Measurements from ENCODE around the gene MARVELD1.
A peak's percentile ranks its signal among the peaks of the same experiment; 100 is the strongest.

MARVELD1 gene

GRCh38 chr10:97713826-97714400 is 383 bp downstream of the MARVELD1 start:
- WGBS, 2 experiments (ENCODE audit: insufficient coverage in 2 of 2) = 0 to 1% methylated on average over 36 to 63 of the region's 69 CpGs
- H3K27ac ChIP-seq (ENCODE audit: low read depth, low read length, severe bottlenecking) = peak overlapping the region; percentile 83
- peak overlapping the region; percentile 74 for H3K4me3 ChIP-seq (ENCODE audit: extremely low read depth, insufficient read depth, low read length, poor library complexity, severe bottlenecking)
- H3K4me1 ChIP-seq (ENCODE audit: control insufficient read depth, insufficient read depth, low read length, poor library complexity, severe bottlenecking) = peaks cover 29% of the 10 kb centered on the region
- H3K9me3 ChIP-seq (ENCODE audit: control insufficient read depth, low read length) = no peaks in the 10 kb centered on the region
- H3K36me3 ChIP-seq (ENCODE audit: control insufficient read depth, insufficient read depth, low read length) = peaks cover 31% of the 10 kb centered on the region

GRCh38 chr10:97714401-97715258 is 1.1 kb downstream of the MARVELD1 start:
- no peaks in the 10 kb centered on the region for H3K9me3 ChIP-seq (ENCODE audit: control insufficient read depth, low read length)
- WGBS, 2 experiments (ENCODE audit: insufficient coverage in 2 of 2) = 0 to 1% methylated on average over 45 to 58 of the region's 74 CpGs
- peaks cover 34% of the 10 kb centered on the region for H3K4me1 ChIP-seq (ENCODE audit: control insufficient read depth, insufficient read depth, low read length, poor library complexity, severe bottlenecking)
- H3K27ac ChIP-seq (ENCODE audit: low read depth, low read length, severe bottlenecking) = peak overlapping the region; percentile 83
- peak overlapping the region; percentile 74 for H3K4me3 ChIP-seq (ENCODE audit: extremely low read depth, insufficient read depth, low read length, poor library complexity, severe bottlenecking)
- peaks cover 36% of the 10 kb centered on the region for H3K36me3 ChIP-seq (ENCODE audit: control insufficient read depth, insufficient read depth, low read length)

GRCh38 chr10:97715259-97715874 is 1.8 kb downstream of the MARVELD1 start:
- 20 to 35% methylated on average over 4 to 7 of the region's 8 CpGs for WGBS, 2 experiments (ENCODE audit: insufficient coverage in 2 of 2)
- Histone ChIP-seq H3K4me1 (ENCODE audit: control insufficient read depth, insufficient read depth, low read length, poor library complexity, severe bottlenecking) (peaks cover 29% of the 10 kb centered on the region), H3K9me3 (ENCODE audit: control insufficient read depth, low read length) (no peaks in the 10 kb centered on the region), H3K36me3 (ENCODE audit: control insufficient read depth, insufficient read depth, low read length) (peaks cover 36% of the 10 kb centered on the region), H3K4me3 (ENCODE audit: extremely low read depth, insufficient read depth, low read length, poor library complexity, severe bottlenecking) (peak overlapping the region; percentile 74), H3K27ac (ENCODE audit: low read depth, low read length, severe bottlenecking) (peak overlapping the region; percentile 83)

- Histone ChIP-seq H3K9me3 (ENCODE audit: control insufficient read depth, low read length) (no peaks in the 10 kb centered on the region), H3K27ac (ENCODE audit: low read depth, low read length, severe bottlenecking) (peak overlapping the region; percentile 74), H3K4me1 (ENCODE audit: control insufficient read depth, insufficient read depth, low read length, poor library complexity, severe bottlenecking) (peaks cover 29% of the 10 kb centered on the region), H3K4me3 (ENCODE audit: extremely low read depth, insufficient read depth, low read length, poor library complexity, severe bottlenecking) (no peak overlapping the region), H3K36me3 (ENCODE audit: control insufficient read depth, insufficient read depth, low read length) (peaks cover 40% of the 10 kb centered on the region)
- 92 to 99% methylated on average over 6 to 7 of the region's 7 CpGs for WGBS, 2 experiments (ENCODE audit: insufficient coverage in 2 of 2)
Measured at GRCh38 chr10:97717627-97718026, 4.1 kb downstream of the MARVELD1 start.

- peaks cover 24% of the 10 kb centered on the region for H3K4me1 ChIP-seq (ENCODE audit: control insufficient read depth, insufficient read depth, low read length, poor library complexity, severe bottlenecking)
- 94 to 95% methylated on average over 4 to 5 of the region's 6 CpGs for WGBS, 2 experiments (ENCODE audit: insufficient coverage in 2 of 2)
- H3K36me3 ChIP-seq (ENCODE audit: control insufficient read depth, insufficient read depth, low read length) = peaks cover 40% of the 10 kb centered on the region
- no peaks in the 10 kb centered on the region for H3K9me3 ChIP-seq (ENCODE audit: control insufficient read depth, low read length)
- no peak overlapping the region for H3K4me3 ChIP-seq (ENCODE audit: extremely low read depth, insufficient read depth, low read length, poor library complexity, severe bottlenecking)
- H3K27ac ChIP-seq (ENCODE audit: low read depth, low read length, severe bottlenecking) = peak overlapping the region; percentile 74
Measured at GRCh38 chr10:97718178-97718577, 4.6 kb downstream of the MARVELD1 start.

GRCh38 chr10:97718659-97719142 is 5.2 kb downstream of the MARVELD1 start:
- no peaks in the 10 kb centered on the region for H3K9me3 ChIP-seq (ENCODE audit: control insufficient read depth, low read length)
- H3K36me3 ChIP-seq (ENCODE audit: control insufficient read depth, insufficient read depth, low read length) = peaks cover 40% of the 10 kb centered on the region
- no peak overlapping the region for H3K4me3 ChIP-seq (ENCODE audit: extremely low read depth, insufficient read depth, low read length, poor library complexity, severe bottlenecking)
- WGBS, 2 experiments (ENCODE audit: insufficient coverage in 2 of 2) = 86 to 91% methylated on average over 3 of the region's 8 CpGs
- peaks cover 22% of the 10 kb centered on the region for H3K4me1 ChIP-seq (ENCODE audit: control insufficient read depth, insufficient read depth, low read length, poor library complexity, severe bottlenecking)
- peak overlapping the region; percentile 74 for H3K27ac ChIP-seq (ENCODE audit: low read depth, low read length, severe bottlenecking)

GRCh38 chr10:97719602-97720001 is 6.1 kb downstream of the MARVELD1 start:
- H3K9me3 ChIP-seq (ENCODE audit: control insufficient read depth, low read length) = no peaks in the 10 kb centered on the region
- peaks cover 40% of the 10 kb centered on the region for H3K36me3 ChIP-seq (ENCODE audit: control insufficient read depth, insufficient read depth, low read length)
- 88 to 100% methylated on average over 1 of the region's 2 CpGs for WGBS, 2 experiments (ENCODE audit: insufficient coverage in 2 of 2)
- no peak overlapping the region for H3K4me3 ChIP-seq (ENCODE audit: extremely low read depth, insufficient read depth, low read length, poor library complexity, severe bottlenecking)
- H3K27ac ChIP-seq (ENCODE audit: low read depth, low read length, severe bottlenecking) = no peak overlapping the region
- H3K4me1 ChIP-seq (ENCODE audit: control insufficient read depth, insufficient read depth, low read length, poor library complexity, severe bottlenecking) = peaks cover 22% of the 10 kb centered on the region

GRCh38 chr10:97721871-97722780 is 8.6 kb downstream of the MARVELD1 start:
- Histone ChIP-seq H3K36me3 (ENCODE audit: control insufficient read depth, insufficient read depth, low read length) (peaks cover 27% of the 10 kb centered on the region), H3K9me3 (ENCODE audit: control insufficient read depth, low read length) (no peaks in the 10 kb centered on the region), H3K27ac (ENCODE audit: low read depth, low read length, severe bottlenecking) (no peak overlapping the region), H3K4me1 (ENCODE audit: control insufficient read depth, insufficient read depth, low read length, poor library complexity, severe bottlenecking) (peaks cover 11% of the 10 kb centered on the region), H3K4me3 (ENCODE audit: extremely low read depth, insufficient read depth, low read length, poor library complexity, severe bottlenecking) (no peak overlapping the region)
- 98 to 100% methylated on average over 5 to 8 of the region's 12 CpGs for WGBS, 2 experiments (ENCODE audit: insufficient coverage in 2 of 2)

GRCh38 chr10:97723001-97723400 is 9.5 kb downstream of the MARVELD1 start:
- Histone ChIP-seq H3K4me3 (ENCODE audit: extremely low read depth, insufficient read depth, low read length, poor library complexity, severe bottlenecking) (no peak overlapping the region), H3K4me1 (ENCODE audit: control insufficient read depth, insufficient read depth, low read length, poor library complexity, severe bottlenecking) (peaks cover 11% of the 10 kb centered on the region), H3K9me3 (ENCODE audit: control insufficient read depth, low read length) (no peaks in the 10 kb centered on the region), H3K36me3 (ENCODE audit: control insufficient read depth, insufficient read depth, low read length) (peaks cover 18% of the 10 kb centered on the region), H3K27ac (ENCODE audit: low read depth, low read length, severe bottlenecking) (no peak overlapping the region)
- WGBS, 2 experiments (ENCODE audit: insufficient coverage in 2 of 2) = 92 to 100% methylated on average over 2 to 3 of the region's 3 CpGs

- 50 to 89% methylated on average over 2 to 3 of the region's 5 CpGs for WGBS, 2 experiments (ENCODE audit: insufficient coverage in 2 of 2)
- no peak overlapping the region for H3K4me3 ChIP-seq (ENCODE audit: extremely low read depth, insufficient read depth, low read length, poor library complexity, severe bottlenecking)
- H3K9me3 ChIP-seq (ENCODE audit: control insufficient read depth, low read length) = no peaks in the 10 kb centered on the region
- H3K4me1 ChIP-seq (ENCODE audit: control insufficient read depth, insufficient read depth, low read length, poor library complexity, severe bottlenecking) = peaks cover under 1% of the 10 kb centered on the region
- peaks cover 4% of the 10 kb centered on the region for H3K36me3 ChIP-seq (ENCODE audit: control insufficient read depth, insufficient read depth, low read length)
- no peak overlapping the region for H3K27ac ChIP-seq (ENCODE audit: low read depth, low read length, severe bottlenecking)
Measured at GRCh38 chr10:97724341-97724941, 10.9 kb downstream of the MARVELD1 start.

All from mesodermal cell (in vitro differentiated cells).